HL-60/S4 treated with retinoic acid at 250 ng/mL for 4 days and 3 days (cell line): Measurements from ENCODE around the gene ARSA.
"Not testable (repeated sequence)": the region's sequence is repeated elsewhere in the genome, so short reads cannot be mapped to it uniquely, and the experiment has no call there.

Experiments used
- in situ Hi-C: fragments of 300-500 bp; cut with MboI; formaldehyde crosslinking; loops from 2 replicates; pipeline ENCODE4 v1.7.0; 2022; ENCODE audit warnings: low sequenced_read_pairs

The ARSA gene

GRCh38 chr22:50656122-50657070, 28.4 kb upstream of the ARSA start:
- in situ Hi-C loops: no loop called here

- in situ Hi-C loops: not testable (repeated sequence)
Observed at GRCh38 chr22:50654664-50655063, 26.7 kb upstream of the ARSA start.

- in situ Hi-C loops: no loop called here
Observed at GRCh38 chr22:50653256-50653655, 25.3 kb upstream of the ARSA start.

GRCh38 chr22:50643821-50644101, 15.8 kb upstream of the ARSA start:
- in situ Hi-C loops: not testable (repeated sequence)

GRCh38 chr22:50643021-50643820, 15.3 kb upstream of the ARSA start:
- in situ Hi-C loops: not testable (repeated sequence)

- in situ Hi-C loops: no loop called here
Observed at GRCh38 chr22:50641696-50642607, 14.0 kb upstream of the ARSA start.

- in situ Hi-C loops: no loop called here
Observed at GRCh38 chr22:50640857-50641647, 13.1 kb upstream of the ARSA start.

- in situ Hi-C loops: not testable (repeated sequence)
Observed at GRCh38 chr22:50640296-50640695, 12.3 kb upstream of the ARSA start.

- in situ Hi-C loops: no loop called here
Observed at GRCh38 chr22:50635591-50635990, 7.6 kb upstream of the ARSA start.

GRCh38 chr22:50633771-50634170, 5.8 kb upstream of the ARSA start:
- in situ Hi-C loops: no loop called here

GRCh38 chr22:50633086-50633485, 5.1 kb upstream of the ARSA start:
- in situ Hi-C loops: no loop called here

GRCh38 chr22:50630376-50630775, 2.4 kb upstream of the ARSA start:
- in situ Hi-C loops: no loop called here

- in situ Hi-C loops: no loop called here
Observed at GRCh38 chr22:50628543-50629134, 687 bp upstream of the ARSA start.

GRCh38 chr22:50626850-50627641, 906 bp downstream of the ARSA start:
- in situ Hi-C loops: no loop called here

GRCh38 chr22:50626314-50626849, 1.6 kb downstream of the ARSA start:
- in situ Hi-C loops: no loop called here

- in situ Hi-C loops: no loop called here
Observed at GRCh38 chr22:50625568-50626313, 2.2 kb downstream of the ARSA start.

- in situ Hi-C loops: no loop called here
Observed at GRCh38 chr22:50625131-50625567, 2.8 kb downstream of the ARSA start.
